HCT116 (cell line): ENCODE results near the gene GTSF1L. TPM values are rescaled to one million over a fixed set of nuclear protein-coding genes. Genes with fewer than 3 reads are reported as not detected.

Experiments
- ATAC-seq: fragments of 200-7000 bp; cut with Tn5 transposase; 2 replicates; pipeline ENCODE4 v1.9.1; 2020; ENCODE audit warnings: mild to moderate bottlenecking, moderate library complexity
- Bru-seq: library from RNA; stranded (reverse); fragments of 400-500 nt; gene quantifications from one replicate; lab custom pipeline; 2021; lab: Mats Ljungman, UMichigan
- BruChase-seq, 2 experiments: library from RNA; stranded (reverse); fragments of 400-500 nt; gene quantifications; one replicate each; lab custom pipeline; 2021; lab: Mats Ljungman, UMichigan
- BruUV-seq: library from RNA; stranded (reverse); fragments of 400-500 nt; replicated peaks from 2 replicates; lab custom pipeline; 2021; lab: Mats Ljungman, UMichigan
- CTCF ChIA-PET: fragments of 300-600 bp; sonication (Branson Sonifier 250); formaldehyde crosslinking; loops from one replicate; lab custom pipeline; 2021; ENCODE audit warnings: antibody characterized with exemption; lab: Charles Lee
- POLR2A ChIA-PET: fragments of 300-600, 350-600 bp; sonication (Branson Sonifier 250); formaldehyde crosslinking; loops from one replicate; lab custom pipeline; 2021; ENCODE audit warnings: antibody characterized with exemption; lab: Charles Lee
- RAD21 ChIA-PET, 2 experiments: fragments of 300-600 bp; sonication (Branson Sonifier 250); formaldehyde crosslinking; loops; one replicate each; lab custom pipeline; 2023; ENCODE audit warnings: low total read pairs in 2 of 2; ENCODE audit not compliant: uncharacterized antibody in 2 of 2, unreplicated experiment in 2 of 2, low non-redundant PET in 1 of 2; lab: Charles Lee
- DNase-seq: peaks from one replicate; pipeline ENCODE4 v3.0.0-alpha.2; 2010; ENCODE audit warnings: low read depth, low spot score
- H2AFZ ChIP-seq: fragments of 200-600 bp; shearing (Covaris generic), sonication (generic); 2 replicates; pipeline ENCODE4 v1.6.1; 2017; ENCODE audit warnings: low read depth, mixed run types, mixed read lengths, antibody characterized with exemption, low read length; ENCODE audit not compliant: poor library complexity, severe bottlenecking
- H3K27ac ChIP-seq: 2 replicates; pipeline ENCODE4 v1.5.1; 2012; ENCODE audit warnings: low read depth, low read length
- H3K27me3 ChIP-seq: fragments of 200-600 bp; sonication (generic); 2 replicates; pipeline ENCODE4 v1.6.1; 2016; ENCODE audit warnings: mixed run types, low read length, mixed read lengths; ENCODE audit not compliant: insufficient read depth
- H3K36me3 ChIP-seq, 2 experiments: fragments of 200-500 bp in 1 of 2; fragments of 200-600 bp in 1 of 2; sonication (Bioruptor generic) in 1 of 2; sonication (generic) in 1 of 2; 2 replicates each; pipeline versions ENCODE4 v1.5.1 to v1.6.1; 2014 to 2016; ENCODE audit warnings: low read length in 2 of 2, inconsistent platforms in 1 of 2, mixed read lengths in 1 of 2, mixed run types in 1 of 2; ENCODE audit not compliant: insufficient read depth in 2 of 2, control insufficient read depth in 1 of 2
- H3K4me1 ChIP-seq, 2 experiments: fragments of 200-600 bp in 1 of 2; sonication (generic) in 1 of 2; 2 replicates each; pipeline versions ENCODE4 v1.5.1 to v1.6.1; 2012 to 2017; ENCODE audit warnings: low read length in 2 of 2, inconsistent platforms in 1 of 2, mild to moderate bottlenecking in 1 of 2, mixed read lengths in 1 of 2, mixed run types in 1 of 2, moderate library complexity in 1 of 2; ENCODE audit not compliant: insufficient read depth in 2 of 2, control insufficient read depth in 1 of 2
- H3K4me2 ChIP-seq: fragments of 200-600 bp; sonication (generic); 2 replicates; pipeline ENCODE4 v1.6.1; 2017; ENCODE audit warnings: mixed run types, low read length, mixed read lengths
- H3K4me3 ChIP-seq, 2 experiments: fragments of 200-600 bp in 1 of 2; sonication (generic) in 1 of 2; replicated peaks in 1 of 2; 2 replicates each; pipeline ENCODE4 v1.5.1; 2011 to 2016; ENCODE audit warnings: low read length in 2 of 2, control low read depth in 1 of 2, low read depth in 1 of 2, mild to moderate bottlenecking in 1 of 2, mixed read lengths in 1 of 2, mixed run types in 1 of 2
- H3K79me2 ChIP-seq: fragments of 200-600 bp; sonication (generic); 2 replicates; pipeline ENCODE4 v1.6.1; 2017; ENCODE audit warnings: mild to moderate bottlenecking, mixed run types, low read length, moderate library complexity, mixed read lengths; ENCODE audit not compliant: insufficient read depth
- H3K9ac ChIP-seq: fragments of 200-600 bp; sonication (generic); 2 replicates; pipeline ENCODE4 v1.6.1; 2016; ENCODE audit warnings: low read length, mixed read lengths
- H3K9me2 ChIP-seq: fragments of 200-600 bp; sonication (generic), shearing (Covaris generic); 2 replicates; pipeline ENCODE4 v1.6.1; 2017; ENCODE audit warnings: mixed run types, mild to moderate bottlenecking, moderate library complexity; ENCODE audit not compliant: insufficient read depth
- H3K9me3 ChIP-seq, 2 experiments: fragments of 200-500 bp in 1 of 2; fragments of 200-600 bp in 1 of 2; sonication (Bioruptor generic) in 1 of 2; sonication (generic) in 1 of 2; 2 replicates each; pipeline ENCODE4 v1.6.1; 2014 to 2017; ENCODE audit warnings: low read length in 2 of 2, mixed read lengths in 2 of 2, inconsistent platforms in 1 of 2, low read depth in 1 of 2, mild to moderate bottlenecking in 1 of 2, mixed run types in 1 of 2, moderate library complexity in 1 of 2; ENCODE audit not compliant: control insufficient read depth in 1 of 2, insufficient read depth in 1 of 2
- H4K20me1 ChIP-seq: fragments of 200-600 bp; sonication (generic), shearing (Covaris generic); 2 replicates; pipeline ENCODE4 v1.6.1; 2017; ENCODE audit warnings: mixed run types, mild to moderate bottlenecking, moderate library complexity; ENCODE audit not compliant: insufficient read depth
- ATF3 ChIP-seq: IDR thresholded peaks from 2 replicates; pipeline ENCODE4 v1.6.1; 2012
- CBX3 ChIP-seq: IDR thresholded peaks from 2 replicates; pipeline ENCODE4 v1.6.1; 2012; ENCODE audit warnings: low read depth
- ELF1 ChIP-seq: IDR thresholded peaks from 2 replicates; pipeline ENCODE4 v1.6.1; 2012; ENCODE audit warnings: low read depth, borderline replicate concordance
- EZH2 ChIP-seq: fragments of 200-600 bp; sonication (generic); IDR thresholded peaks from 2 replicates; pipeline ENCODE4 v1.6.1; 2017; ENCODE audit warnings: antibody characterized with exemption, mixed run types
- FOSL1 ChIP-seq: IDR thresholded peaks from 2 replicates; pipeline ENCODE4 v1.6.1; 2012; ENCODE audit warnings: low read depth
- JUND ChIP-seq: IDR thresholded peaks from 2 replicates; pipeline ENCODE4 v1.6.1; 2012
- MAX ChIP-seq: IDR thresholded peaks from 2 replicates; pipeline ENCODE4 v1.6.1; 2012
- POLR2A ChIP-seq: IDR thresholded peaks from 2 replicates; pipeline ENCODE4 v1.7.0; 2011; ENCODE audit warnings: borderline replicate concordance; ENCODE audit not compliant: insufficient read depth, insufficient read length; ENCODE audit errors: extremely low read depth
- RAD21 ChIP-seq: IDR thresholded peaks from 2 replicates; pipeline ENCODE4 v1.6.1; 2012; ENCODE audit warnings: low read depth, mild to moderate bottlenecking
- REST ChIP-seq: IDR thresholded peaks from 2 replicates; pipeline ENCODE4 v1.6.1; 2012; ENCODE audit warnings: low read depth
- SIN3A ChIP-seq: IDR thresholded peaks from 2 replicates; pipeline ENCODE4 v1.6.1; 2012; ENCODE audit warnings: low read depth
- SP1 ChIP-seq: IDR thresholded peaks from 2 replicates; pipeline ENCODE4 v1.6.1; 2012; ENCODE audit warnings: low read depth
- ZBTB33 ChIP-seq: IDR thresholded peaks from 2 replicates; pipeline ENCODE4 v1.6.1; 2011; ENCODE audit warnings: mild to moderate bottlenecking, low read length, moderate library complexity; ENCODE audit not compliant: insufficient replicate concordance; ENCODE audit errors: extremely low read depth
- ZNF274 ChIP-seq: fragments of 200-500 bp; sonication (Bioruptor generic); IDR thresholded peaks from 2 replicates; pipeline ENCODE4 v1.6.1; 2014; ENCODE audit warnings: mild to moderate bottlenecking, low read depth, low read length, inconsistent platforms
- intact Hi-C: fragments of 100-400 bp; cut with micrococcal nuclease; formaldehyde crosslinking; loops from 2 replicates; pipeline ENCODE4 v1.10.0; 2022
- long read RNA-seq: library from polyadenylated mRNA; unstranded; transcript quantifications from one replicate; pipeline ENCODE4 v2.0.0, GENCODE V29; 2021; ENCODE audit not compliant: unreplicated experiment
- polyA plus RNA-seq: library from polyadenylated mRNA; unstranded; fragments of >200 nt; gene quantifications from 2 replicates; pipeline ENCODE4 v1.2.1, GENCODE V29; 2012; ENCODE audit warnings: missing spikeins
- total RNA-seq: library from RNA; stranded (reverse); gene quantifications from one replicate; pipeline ENCODE4 v1.2.1, GENCODE V29; 2021; ENCODE audit not compliant: unreplicated experiment

The GTSF1L gene
- total RNA-seq (not detected), Bru-seq, nascent RNA (not detected), BruChase-seq, experiment 1, labeled RNA remaining after a 6-hour chase (not detected), BruChase-seq, experiment 2, labeled RNA remaining after a 2-hour chase (not detected)
- not detected in 2 replicates for polyA plus RNA-seq
- long read RNA-seq: 0 reads

GRCh38 chr20:43726811-43727338 lies at the start of gene GTSF1L:
Gene GTSF1L (minus strand): TSS chr20:43727002. CDS start chr20:43726694, 308 bp downstream.
- ChIA-PET RAD21 (no interaction called here), CTCF (no interaction called here), POLR2A (no interaction called here)
- intact Hi-C loops: no loop called here
- ATAC-seq (no peak), DNase-seq (no peak)
- Histone ChIP-seq H3K27ac (no peak within 1 kb of the TSS), H3K79me2 (no peaks in the 10 kb centered on the region), H3K9me2 (no peaks in the 10 kb centered on the region), H3K4me2 (no peak within 1 kb of the TSS), H3K27me3 (no peaks in the 10 kb centered on the region), H2AFZ (no peak within 1 kb of the TSS), H3K4me1 (no peaks in the 10 kb centered on the region), H3K4me3 (no peak within 1 kb of the TSS), H3K9ac (no peak within 1 kb of the TSS), H3K9me3 (no peaks in the 10 kb centered on the region), H3K36me3 (no peaks in the 10 kb centered on the region), H4K20me1 (no peaks in the 10 kb centered on the region)
- no peak for TF ChIP-seq REST
- no peak for TF ChIP-seq JUND
- no peak for TF ChIP-seq RAD21
- no peak for TF ChIP-seq ELF1
- TF ChIP-seq ATF3: no peak
- TF ChIP-seq SP1: no peak
- TF ChIP-seq CBX3: no peak
- TF ChIP-seq ZBTB33: no peak
- no peak for TF ChIP-seq EZH2
- TF ChIP-seq MAX: no peak
- no peak for TF ChIP-seq FOSL1
- TF ChIP-seq SIN3A: no peak
- TF ChIP-seq POLR2A: no peak
- TF ChIP-seq ZNF274: no peak
- BruUV-seq: no TSS peak
